GM23248 (cell line): ENCODE measurements around the gene COL13A1.

Experiments used
- EZH2 ChIP-seq: fragments of 200-600 bp; sonication (generic); IDR thresholded peaks from 2 replicates; pipeline ENCODE4 v1.6.1; 2018; ENCODE audit warnings: antibody characterized with exemption, mild to moderate bottlenecking; ENCODE audit not compliant: insufficient read depth, poor library complexity, severe bottlenecking
- EZH2phosphoT487 ChIP-seq: fragments of 200-600 bp; sonication (generic); IDR thresholded peaks from 2 replicates; pipeline ENCODE4 v1.6.1; 2018; ENCODE audit warnings: antibody characterized with exemption, moderate library complexity, mild to moderate bottlenecking, low read depth; ENCODE audit not compliant: insufficient read depth

DNA sequence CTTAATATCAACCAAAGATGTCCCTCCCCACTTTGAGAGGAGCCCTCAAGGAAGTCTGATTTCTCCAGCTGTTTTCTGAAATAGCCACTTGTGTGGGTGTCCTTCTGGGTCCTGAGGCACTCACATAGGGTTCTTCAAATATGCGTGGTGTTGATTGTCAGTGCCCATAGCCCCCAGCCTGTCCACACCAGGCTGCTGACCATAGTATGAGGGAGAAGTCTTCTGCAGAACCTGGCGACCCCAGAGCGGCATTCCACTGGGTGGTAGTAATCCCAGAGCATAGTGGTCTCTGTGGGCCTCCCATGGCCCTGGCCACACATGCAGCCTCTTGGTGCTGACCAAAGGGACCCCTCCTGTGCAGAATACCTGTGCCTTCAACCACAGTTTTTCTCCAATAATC is 168.3 kb downstream of the COL13A1 start:
- TF ChIP-seq EZH2, result no peak
- TF ChIP-seq EZH2phosphoT487, result no peak
